Measurements from ENCODE around the gene CCDC188.

Gene CCDC188

DNA sequence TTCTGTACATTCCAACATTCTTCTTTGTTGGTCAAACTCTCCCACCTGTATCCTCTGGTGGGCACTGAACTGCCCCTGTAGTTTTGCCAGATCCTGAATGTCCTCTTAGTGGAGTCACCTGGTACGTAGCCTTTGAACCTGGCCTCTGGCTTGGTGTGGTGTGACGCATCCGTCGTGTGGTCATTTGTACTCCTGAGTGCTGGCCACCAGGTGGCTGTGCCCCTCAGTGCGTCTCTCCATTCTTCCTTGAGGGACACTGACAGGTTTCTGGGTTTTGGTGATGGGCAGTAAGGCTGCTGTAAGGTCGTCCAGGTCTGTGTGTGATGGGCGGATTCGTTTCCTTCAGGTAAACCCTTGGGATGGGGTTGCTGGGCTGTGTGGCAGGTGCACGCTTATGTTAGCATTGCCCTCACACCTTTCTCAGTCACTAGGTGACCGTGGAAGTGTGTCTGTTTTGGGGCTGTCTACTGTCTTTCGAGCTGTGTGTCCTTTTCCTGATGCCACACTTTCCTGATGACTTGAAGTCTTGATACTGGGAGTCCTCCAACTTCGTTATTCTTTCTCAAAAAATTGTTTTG, 48.6 kb downstream of the CCDC188 start:
- DNase-seq, result no peak

- DNase-seq, result no peak
Measured at GRCh38 chr22:20101638-20102037, 49.2 kb downstream of the CCDC188 start.

GRCh38 chr22:20099099-20099711, 51.6 kb downstream of the CCDC188 start:
- no peak for DNase-seq
